Right hindlimb (tissue), 1 donor: ENCODE data around the gene ZNF135.

Source experiments
- DNase-seq: peaks from one replicate; pipeline ENCODE4 v3.0.0-alpha.2; 2018

Gene ZNF135

DNA sequence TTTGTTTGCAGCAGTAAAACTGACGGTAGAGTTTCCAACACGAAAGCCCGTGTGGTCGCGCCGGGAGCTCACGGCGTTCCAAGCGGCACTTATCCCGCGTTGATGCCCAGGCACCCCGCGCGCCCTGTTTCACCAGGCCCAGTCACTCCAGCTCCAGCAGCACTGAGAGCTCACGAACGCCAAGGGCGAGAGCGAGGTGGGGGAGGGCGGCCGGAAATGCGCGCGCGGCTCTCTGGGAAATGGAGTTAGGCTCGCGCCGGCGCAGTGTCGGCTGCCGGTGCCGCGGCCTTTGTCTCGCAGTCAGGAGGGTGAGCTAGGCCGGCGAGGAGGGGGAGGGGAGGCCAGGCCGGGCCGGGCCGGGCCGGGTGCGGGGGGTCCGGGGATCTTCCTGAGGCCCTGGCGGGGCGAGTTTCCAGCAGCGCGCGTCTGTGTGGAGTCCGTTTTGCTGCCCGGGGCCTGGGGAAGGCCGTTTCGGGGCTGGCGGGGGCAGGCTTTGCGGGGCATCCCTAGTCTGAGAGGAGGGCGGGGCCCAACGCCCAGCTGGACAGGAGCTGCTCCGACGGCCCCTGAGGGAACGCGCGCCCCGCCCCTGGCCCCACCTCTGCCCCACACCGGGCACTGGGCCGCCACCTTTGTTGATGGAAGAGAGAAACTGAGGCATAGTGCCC lies at the start of gene ZNF135:
Gene ZNF135 (plus strand): TSS at position 280 of the 668 bp plus-strand sequence. CDS start 721 bp downstream, outside the sequence.
- DNase-seq, result peak; percentile 96

- no peak for DNase-seq
Measured at GRCh38 chr19:58009301-58009665, 49.8 kb upstream of the ZNF135 start.

DNA sequence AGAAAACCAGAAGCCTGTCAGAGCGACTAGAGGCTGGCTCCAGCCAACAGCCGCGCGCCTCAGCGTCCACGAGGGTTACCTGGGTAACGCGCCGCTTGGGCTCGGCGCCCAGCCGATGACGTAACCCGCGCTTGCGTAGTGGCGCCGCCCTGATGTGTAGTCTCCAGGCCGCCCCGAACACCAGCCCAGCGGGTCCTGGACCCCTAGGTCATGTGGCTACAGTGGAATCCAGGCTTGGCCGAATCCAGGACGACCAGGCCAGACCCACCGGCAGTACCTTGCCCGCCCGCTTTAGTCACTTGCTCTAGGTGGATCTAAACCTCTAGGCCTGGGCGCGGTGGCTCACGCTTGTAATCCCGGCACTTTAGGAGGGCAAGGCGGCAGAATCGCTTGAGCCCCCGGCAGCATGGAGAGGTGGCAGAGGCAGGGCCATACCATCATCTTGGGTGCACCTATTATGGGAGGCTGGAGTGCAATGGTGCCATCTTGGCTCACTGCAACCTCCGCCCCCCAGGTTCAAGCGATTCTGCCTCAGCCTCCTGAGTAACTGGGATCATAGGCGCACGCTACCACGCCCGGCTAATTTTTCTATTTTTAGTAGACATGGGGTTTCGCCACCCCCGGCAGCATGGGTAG lies 49.3 kb upstream of the ZNF135 start:
- peak; percentile 95 for DNase-seq

DNA sequence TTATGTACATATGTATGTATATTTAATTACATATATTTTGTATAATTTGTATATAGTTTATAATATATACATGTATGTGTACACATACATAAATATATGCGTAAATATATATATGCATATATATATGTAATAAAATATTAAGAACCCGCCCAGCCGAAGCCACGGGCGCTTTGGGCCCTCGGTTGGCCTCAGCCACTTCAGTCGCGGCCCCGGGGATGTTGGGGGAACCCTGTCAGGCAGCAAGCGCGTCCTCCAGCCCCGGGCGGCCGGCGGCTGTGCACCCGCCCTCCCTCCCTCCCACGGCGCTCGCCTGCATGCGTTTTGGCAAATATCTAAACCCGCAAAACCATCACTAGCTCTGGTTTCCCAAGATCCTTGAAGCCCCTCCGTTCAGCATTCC lies 48.6 kb upstream of the ZNF135 start:
- DNase-seq, result no peak

- no peak for DNase-seq
Measured at GRCh38 chr19:58014141-58014540, 44.9 kb upstream of the ZNF135 start.

DNA sequence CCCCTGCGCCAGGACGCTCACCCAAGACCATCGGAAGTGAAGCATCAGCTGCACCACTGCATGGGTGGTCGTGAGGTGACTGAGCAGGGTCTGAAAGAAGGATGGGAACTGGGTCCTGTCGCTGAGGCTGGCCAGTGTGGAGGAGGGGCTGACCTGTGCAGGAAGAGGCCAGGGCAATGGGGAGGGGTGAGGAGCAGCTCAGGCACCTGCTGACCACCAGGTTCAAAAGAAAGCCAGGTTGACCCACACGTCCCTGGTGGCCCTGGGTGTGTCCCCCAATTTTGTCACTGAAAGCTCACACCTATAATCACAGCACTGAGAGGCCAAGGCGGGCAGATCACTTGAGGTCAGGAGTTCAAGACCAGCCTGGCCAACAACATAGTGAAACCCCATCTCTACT lies 39.0 kb upstream of the ZNF135 start:
- no peak for DNase-seq

DNA sequence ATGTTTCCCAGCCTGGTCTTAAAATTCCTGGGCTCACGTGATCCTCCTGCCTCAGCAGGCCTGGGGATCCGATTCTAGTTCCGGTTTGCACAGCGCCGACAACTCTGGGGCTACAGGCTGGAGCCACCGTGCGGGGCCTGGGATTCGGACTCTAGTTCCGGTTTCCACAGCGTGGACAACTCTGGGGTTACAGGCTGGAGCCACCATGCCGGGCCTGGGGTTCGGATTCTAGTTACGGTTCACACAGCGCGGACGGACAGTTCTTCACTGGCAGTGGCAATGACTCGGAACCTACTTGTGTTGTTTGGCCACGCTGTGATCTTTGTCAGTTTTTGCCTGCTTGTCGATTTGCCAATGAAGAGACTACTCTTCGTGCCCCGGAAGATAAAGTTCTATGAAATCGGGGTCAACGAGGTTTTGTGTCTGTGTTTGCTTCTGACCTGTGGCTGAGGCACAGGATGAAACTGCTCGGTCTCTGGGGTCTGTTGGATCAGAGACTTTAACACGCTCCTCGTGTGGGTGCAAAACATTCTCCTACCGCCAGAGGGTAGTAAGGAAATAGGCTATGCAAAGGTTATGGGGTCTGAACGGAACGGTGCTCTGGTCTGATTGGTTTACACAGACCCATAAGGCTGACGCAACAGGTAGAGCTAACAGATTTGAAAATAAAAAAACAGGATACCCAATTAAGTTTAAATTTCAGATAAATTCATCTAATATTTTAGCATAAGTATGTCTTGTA lies 37.4 kb upstream of the ZNF135 start:
- DNase-seq, result peak; percentile 78

GRCh38 chr19:58022283-58022660 lies 36.8 kb upstream of the ZNF135 start:
- no peak for DNase-seq

GRCh38 chr19:58024661-58025060 lies 34.4 kb upstream of the ZNF135 start:
- no peak for DNase-seq

DNA sequence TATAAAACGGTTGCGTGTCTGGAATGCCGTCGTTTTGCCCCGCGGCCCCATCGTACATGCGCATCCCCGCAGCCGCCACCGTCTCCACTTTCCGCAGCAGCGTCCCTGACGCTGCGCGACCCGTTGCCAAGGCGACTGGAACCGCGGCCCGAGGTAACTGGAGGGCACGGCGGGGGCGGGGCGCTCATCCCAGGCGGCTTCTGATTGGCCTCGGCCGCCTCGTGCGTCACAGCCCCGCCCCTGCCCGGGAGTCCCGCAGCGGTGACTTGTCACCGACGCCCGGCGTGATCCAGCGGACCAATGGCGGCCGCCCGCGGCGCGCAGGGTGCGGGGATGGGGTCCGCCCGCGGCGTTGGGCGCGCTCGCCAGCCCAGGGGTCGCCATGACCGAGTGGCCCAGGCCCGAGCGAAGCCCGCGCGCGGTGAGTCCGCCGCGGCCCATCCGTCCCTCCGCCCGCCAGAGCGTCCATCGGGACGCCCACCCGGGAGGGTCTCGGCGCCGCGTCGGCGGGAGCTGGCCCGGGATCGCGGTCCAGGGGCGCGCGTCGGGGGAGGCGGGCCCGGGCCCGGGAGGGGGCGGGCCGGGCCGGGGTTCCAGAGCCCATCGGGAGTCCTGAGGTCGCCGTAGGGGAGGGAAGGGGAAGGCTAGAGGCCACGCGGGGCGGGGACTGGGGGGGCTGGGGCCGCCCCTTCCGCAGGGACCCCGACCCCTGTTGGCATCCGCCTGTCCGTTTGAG lies 25.2 kb upstream of the ZNF135 start, which contains the start of gene ZSCAN1:
Gene ZSCAN1 (plus strand): TSS at position 285 of the 736 bp plus-strand sequence. CDS start 3,812 bp downstream, outside the sequence.
- DNase-seq, result peak; percentile 96

DNA sequence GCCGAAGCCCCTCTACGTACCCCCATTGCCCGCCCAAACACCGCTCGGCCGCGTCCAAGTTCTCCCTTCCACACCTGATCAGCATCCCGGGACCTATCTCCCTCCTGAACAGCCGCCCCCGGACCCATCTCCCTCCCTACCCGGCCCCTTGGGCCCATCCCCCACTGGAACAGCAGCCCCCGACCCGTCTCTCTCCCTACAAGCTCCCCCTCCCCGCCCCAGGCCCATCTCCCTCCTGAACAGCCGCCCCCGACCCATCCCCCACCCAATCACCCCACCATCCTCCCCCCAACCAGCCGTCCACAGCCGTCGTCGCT lies 24.6 kb upstream of the ZNF135 start:
- peak; percentile 45 for DNase-seq

- DNase-seq, result no peak
Measured at GRCh38 chr19:58035863-58036262, 23.2 kb upstream of the ZNF135 start.

- DNase-seq, result no peak
Measured at GRCh38 chr19:58037927-58038687, 21.0 kb upstream of the ZNF135 start.

DNA sequence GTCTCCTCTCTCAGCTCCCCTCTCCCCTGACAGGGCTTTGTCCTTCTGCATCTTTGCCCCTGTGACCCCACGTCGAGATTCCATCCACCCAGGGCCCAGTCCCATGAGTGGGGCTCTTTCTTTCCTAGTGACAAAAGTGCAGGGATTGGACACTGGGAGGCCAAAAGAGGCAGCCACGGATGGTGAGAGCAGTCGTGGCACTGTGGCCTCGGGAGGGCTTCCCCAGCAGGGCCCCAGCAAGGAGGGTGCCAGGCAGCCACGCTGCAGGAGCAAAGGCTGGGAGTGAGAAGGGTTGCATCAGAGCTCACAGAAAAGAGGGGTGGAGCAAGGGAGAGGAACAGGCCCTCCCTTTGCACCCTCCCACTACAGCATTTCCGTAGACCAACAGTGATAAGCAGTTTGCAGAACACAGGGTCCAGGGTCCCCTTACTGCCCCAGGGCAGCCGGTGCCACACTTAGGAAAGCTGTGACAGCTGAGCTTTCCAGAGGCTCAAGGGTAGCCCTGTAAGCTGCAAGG lies 20.3 kb upstream of the ZNF135 start:
- DNase-seq, result no peak

DNA sequence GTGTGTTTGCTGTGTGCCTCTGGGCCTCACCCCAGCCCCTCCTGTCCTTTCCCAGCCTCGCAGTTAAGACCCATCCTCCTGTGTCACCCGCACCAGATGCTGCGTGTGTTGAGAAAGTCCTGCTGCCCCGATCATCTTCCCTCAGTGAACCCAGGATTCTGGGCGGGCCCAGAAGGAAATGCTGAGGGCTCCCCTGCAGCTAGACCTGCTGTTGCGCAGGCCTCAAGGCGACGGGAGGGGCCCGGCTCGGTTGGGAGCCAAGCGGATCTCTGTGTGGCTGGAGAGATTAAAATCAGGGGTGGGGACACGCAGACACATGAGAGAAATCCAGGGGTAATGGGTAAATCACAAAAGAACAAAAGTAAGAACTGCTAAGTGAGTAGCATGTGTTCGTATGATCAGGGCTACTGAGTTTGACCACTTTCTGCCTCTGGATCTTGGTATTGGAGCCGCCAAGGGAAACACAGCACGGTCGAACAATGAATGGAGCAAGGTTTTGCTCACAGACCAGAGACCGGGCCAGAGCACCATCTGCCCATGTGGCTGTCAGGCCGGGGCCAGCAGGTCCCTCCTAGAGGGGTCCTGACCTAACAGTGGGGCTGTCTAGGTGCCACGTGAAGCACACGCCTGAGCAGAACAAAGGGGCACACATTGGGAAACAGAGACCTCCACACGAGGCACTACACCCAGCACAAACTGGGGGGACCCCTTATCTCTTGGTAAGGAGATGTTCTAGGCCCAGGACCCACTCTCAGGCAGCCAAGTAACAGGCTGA lies 18.1 kb upstream of the ZNF135 start:
- DNase-seq, result no peak

GRCh38 chr19:58042495-58043340 lies 16.4 kb upstream of the ZNF135 start:
- no peak for DNase-seq

DNA sequence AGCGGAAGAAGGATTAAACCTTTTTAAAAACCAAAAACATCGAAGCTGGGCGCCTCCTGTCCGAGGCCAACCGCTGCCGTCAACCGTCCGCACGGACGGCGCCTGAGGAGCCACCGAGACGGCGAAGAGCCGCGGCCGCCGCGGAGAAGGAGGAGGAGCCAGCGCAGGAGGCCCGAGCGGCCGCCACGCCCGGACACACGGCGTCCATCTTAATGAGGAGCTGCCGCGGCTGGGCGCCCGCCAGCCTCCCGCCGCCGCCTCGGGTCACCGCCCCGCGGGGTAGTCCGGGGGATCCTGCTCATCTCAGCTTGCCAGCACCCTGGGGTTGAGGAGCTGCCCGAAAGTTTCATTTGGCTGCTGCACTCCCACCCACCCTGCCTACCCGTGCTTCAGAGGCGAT lies 14.7 kb upstream of the ZNF135 start:
- DNase-seq, result no peak

- no peak for DNase-seq
Measured at GRCh38 chr19:58044886-58045285, 14.2 kb upstream of the ZNF135 start.

DNA sequence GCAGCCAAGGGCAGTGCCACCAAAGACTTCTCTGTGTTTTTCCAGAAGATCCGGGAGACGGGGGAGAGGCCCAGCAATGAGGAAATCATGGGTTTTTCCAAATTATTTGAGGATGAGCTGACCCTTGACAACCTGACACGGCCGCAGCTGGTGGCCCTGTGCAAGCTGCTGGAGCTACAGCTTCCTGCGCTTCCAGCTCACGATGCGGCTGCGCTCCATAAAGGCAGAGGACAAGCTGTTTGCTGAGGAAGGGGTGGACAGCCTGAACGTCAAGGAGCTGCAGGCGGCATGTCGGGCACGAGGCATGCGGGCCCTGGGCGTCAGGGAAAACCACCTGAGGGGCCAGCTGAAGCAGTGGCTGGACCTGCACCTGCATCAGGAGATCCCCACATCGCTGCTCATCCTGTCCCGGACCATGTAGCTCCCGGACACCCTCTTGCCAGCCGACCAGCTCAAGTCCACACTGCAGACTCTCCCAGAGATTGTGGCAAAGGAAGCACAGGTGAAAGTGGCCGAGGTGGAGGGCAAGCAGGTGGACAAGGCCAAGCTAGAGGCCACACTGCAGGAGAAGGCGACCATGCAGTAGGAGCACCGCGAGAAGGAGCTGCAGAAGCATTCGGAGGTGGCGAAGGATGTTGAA lies 13.6 kb upstream of the ZNF135 start:
- no peak for DNase-seq

DNA sequence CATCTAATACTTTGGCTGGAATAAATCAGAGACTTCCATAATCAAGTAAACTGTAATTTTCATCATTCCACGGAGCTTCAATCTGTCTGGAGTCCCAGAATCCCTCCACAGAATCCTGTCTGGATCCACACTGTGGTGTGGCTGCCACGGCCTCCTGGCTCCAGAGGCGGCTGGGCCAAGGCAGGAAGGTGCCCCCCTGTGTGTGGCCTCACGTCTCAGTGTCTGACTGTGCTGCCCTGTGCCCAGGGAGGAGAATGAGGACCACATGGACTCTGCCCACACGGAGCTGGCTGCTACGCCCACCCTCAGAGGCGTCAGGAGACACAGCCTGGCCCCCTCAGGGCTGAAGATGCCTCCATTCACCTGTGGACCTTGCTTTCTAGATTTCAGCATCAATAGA lies 12.2 kb upstream of the ZNF135 start:
- DNase-seq, result no peak
